HEK293 (cell line): ENCODE measurements around the gene RNF31.

ENCODE experiments used
- GFI1B ChIP-seq: fragments of 450-650 bp; formaldehyde crosslinking; IDR thresholded peaks from 2 replicates; pipeline ENCODE4 v1.5.1; 2016; ENCODE audit warnings: missing biosample characterization, missing genetic modification characterization
- YY1 ChIP-seq: fragments of 450-650 bp; formaldehyde crosslinking; IDR thresholded peaks from 2 replicates; pipeline ENCODE4 v1.5.1; 2018; ENCODE audit warnings: missing biosample characterization, missing genetic modification characterization
- ZBTB1 ChIP-seq: fragments of 450-650 bp; formaldehyde crosslinking; IDR thresholded peaks from 2 replicates; pipeline ENCODE4 v1.5.1; 2016; ENCODE audit warnings: missing biosample characterization, missing genetic modification characterization
- TF ChIP-seq, protein P1 (sequence below): fragments of 450-650 bp; formaldehyde crosslinking; IDR thresholded peaks from 2 replicates; pipeline ENCODE4 v1.5.1; 2016; ENCODE audit warnings: missing biosample characterization, missing genetic modification characterization
- TF ChIP-seq, protein P2 (sequence below): fragments of 450-650 bp; formaldehyde crosslinking; IDR thresholded peaks from 2 replicates; pipeline ENCODE4 v1.5.1; 2016; ENCODE audit warnings: missing biosample characterization, missing genetic modification characterization
- TF ChIP-seq, protein P3 (sequence below): fragments of 450-650 bp; formaldehyde crosslinking; IDR thresholded peaks from 2 replicates; pipeline ENCODE4 v1.5.1; 2017; ENCODE audit warnings: missing biosample characterization, missing genetic modification characterization

DNA sequence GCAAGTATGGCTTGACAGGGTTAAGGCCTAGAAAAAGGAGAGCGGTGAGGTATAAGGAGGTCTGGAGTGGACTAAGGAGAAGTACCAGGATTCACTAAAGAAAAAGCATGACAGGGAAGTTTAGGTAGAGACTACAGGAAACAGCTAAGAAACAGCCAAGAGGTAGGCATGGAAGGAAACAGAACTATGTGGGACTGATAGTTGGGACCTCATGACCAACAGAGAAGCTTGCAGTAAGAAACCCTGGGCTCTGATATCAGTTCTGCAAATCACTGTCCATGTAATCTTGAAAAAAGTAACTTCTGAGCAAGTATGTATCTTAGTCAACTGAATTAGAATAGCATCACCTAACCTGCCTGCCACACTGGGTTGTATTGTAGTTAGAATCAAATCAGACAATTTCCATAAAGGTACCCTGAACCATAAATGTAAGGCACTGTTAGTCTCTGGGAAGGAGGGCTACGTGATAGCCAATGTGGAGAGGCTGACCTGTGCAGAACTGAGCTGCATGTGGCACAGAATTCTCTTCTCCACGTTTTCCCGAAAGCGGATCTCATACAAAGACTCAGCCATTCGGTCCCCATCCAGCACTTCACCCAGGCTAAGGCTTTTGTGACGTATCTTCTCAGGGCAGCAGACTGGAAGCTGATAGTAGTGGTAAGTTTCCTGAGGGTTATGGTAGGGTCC is 47.0 kb downstream of the RNF31 start:
- TF ChIP-seq, protein P1, sequence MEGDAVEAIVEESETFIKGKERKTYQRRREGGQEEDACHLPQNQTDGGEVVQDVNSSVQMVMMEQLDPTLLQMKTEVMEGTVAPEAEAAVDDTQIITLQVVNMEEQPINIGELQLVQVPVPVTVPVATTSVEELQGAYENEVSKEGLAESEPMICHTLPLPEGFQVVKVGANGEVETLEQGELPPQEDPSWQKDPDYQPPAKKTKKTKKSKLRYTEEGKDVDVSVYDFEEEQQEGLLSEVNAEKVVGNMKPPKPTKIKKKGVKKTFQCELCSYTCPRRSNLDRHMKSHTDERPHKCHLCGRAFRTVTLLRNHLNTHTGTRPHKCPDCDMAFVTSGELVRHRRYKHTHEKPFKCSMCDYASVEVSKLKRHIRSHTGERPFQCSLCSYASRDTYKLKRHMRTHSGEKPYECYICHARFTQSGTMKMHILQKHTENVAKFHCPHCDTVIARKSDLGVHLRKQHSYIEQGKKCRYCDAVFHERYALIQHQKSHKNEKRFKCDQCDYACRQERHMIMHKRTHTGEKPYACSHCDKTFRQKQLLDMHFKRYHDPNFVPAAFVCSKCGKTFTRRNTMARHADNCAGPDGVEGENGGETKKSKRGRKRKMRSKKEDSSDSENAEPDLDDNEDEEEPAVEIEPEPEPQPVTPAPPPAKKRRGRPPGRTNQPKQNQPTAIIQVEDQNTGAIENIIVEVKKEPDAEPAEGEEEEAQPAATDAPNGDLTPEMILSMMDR (tag by site-specific recombination): no peak
- TF ChIP-seq, protein P2, sequence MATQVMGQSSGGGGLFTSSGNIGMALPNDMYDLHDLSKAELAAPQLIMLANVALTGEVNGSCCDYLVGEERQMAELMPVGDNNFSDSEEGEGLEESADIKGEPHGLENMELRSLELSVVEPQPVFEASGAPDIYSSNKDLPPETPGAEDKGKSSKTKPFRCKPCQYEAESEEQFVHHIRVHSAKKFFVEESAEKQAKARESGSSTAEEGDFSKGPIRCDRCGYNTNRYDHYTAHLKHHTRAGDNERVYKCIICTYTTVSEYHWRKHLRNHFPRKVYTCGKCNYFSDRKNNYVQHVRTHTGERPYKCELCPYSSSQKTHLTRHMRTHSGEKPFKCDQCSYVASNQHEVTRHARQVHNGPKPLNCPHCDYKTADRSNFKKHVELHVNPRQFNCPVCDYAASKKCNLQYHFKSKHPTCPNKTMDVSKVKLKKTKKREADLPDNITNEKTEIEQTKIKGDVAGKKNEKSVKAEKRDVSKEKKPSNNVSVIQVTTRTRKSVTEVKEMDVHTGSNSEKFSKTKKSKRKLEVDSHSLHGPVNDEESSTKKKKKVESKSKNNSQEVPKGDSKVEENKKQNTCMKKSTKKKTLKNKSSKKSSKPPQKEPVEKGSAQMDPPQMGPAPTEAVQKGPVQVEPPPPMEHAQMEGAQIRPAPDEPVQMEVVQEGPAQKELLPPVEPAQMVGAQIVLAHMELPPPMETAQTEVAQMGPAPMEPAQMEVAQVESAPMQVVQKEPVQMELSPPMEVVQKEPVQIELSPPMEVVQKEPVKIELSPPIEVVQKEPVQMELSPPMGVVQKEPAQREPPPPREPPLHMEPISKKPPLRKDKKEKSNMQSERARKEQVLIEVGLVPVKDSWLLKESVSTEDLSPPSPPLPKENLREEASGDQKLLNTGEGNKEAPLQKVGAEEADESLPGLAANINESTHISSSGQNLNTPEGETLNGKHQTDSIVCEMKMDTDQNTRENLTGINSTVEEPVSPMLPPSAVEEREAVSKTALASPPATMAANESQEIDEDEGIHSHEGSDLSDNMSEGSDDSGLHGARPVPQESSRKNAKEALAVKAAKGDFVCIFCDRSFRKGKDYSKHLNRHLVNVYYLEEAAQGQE: no peak
- TF ChIP-seq GFI1B (tag by site-specific recombination) (no peak), YY1 (no peak), ZBTB1 (tag by site-specific recombination) (no peak)
- TF ChIP-seq, protein P3, sequence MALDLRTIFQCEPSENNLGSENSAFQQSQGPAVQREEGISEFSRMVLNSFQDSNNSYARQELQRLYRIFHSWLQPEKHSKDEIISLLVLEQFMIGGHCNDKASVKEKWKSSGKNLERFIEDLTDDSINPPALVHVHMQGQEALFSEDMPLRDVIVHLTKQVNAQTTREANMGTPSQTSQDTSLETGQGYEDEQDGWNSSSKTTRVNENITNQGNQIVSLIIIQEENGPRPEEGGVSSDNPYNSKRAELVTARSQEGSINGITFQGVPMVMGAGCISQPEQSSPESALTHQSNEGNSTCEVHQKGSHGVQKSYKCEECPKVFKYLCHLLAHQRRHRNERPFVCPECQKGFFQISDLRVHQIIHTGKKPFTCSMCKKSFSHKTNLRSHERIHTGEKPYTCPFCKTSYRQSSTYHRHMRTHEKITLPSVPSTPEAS (tag by site-specific recombination): no peak
